ENCODE results near the gene MYH11. TPM values are rescaled to one million over a fixed set of nuclear protein-coding genes. Genes with fewer than 3 reads are reported as not detected.

MYH11 gene
- total RNA-seq, 2 donors from 2014 or later = 0.09 to 0.29 TPM

DNA sequence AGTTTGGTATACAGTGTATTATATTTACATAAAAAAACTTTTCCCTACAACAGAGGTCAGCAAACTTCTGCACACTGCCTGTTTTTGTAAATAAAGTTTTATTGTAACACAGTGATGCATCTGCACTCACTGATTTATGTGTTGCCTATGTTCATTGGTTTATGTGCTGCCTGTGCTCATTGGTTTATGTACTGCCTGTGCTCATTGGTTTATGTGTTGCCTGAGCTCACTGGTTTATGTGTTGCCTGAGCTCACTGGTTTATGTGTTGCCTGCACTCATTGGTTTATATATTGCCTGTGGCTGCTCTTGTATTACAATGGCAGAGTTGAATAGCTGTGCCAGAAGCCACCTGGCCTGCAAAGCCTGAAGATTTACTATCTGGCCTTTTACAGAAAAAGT, 81.6 kb downstream of the MYH11 start:
- H3K4me1 Mint-ChIP-seq = no peaks in the 10 kb centered on the region
- Histone ChIP-seq H3K4me1 (ENCODE audit: control insufficient read depth, insufficient read depth, low read length) (no peaks in the 10 kb centered on the region), H3K4me3 (ENCODE audit: low read length) (no peak overlapping the region), H3K36me3 (ENCODE audit: control insufficient read depth, insufficient read depth, low read length) (no peaks in the 10 kb centered on the region), H3K27me3 (ENCODE audit: control insufficient read depth, insufficient read depth, low read length, poor library complexity, severe bottlenecking) (peaks cover 62% of the 10 kb centered on the region), H3K9ac (ENCODE audit: extremely low read depth, low read length, poor library complexity, severe bottlenecking) (no peak overlapping the region), H3K9me3 (ENCODE audit: control insufficient read depth, low read length) (no peaks in the 10 kb centered on the region), H3K27ac (ENCODE audit: low read depth, low read length) (no peak overlapping the region)
- H3K27me3 Mint-ChIP-seq (ENCODE audit: insufficient read depth) = peaks cover 56% of the 10 kb centered on the region
- H3K9me3 Mint-ChIP-seq = no peaks in the 10 kb centered on the region
- H3K36me3 Mint-ChIP-seq (ENCODE audit: low read depth) = no peaks in the 10 kb centered on the region
- DNase-seq = no peak
- TF ChIP-seq, protein P1, sequence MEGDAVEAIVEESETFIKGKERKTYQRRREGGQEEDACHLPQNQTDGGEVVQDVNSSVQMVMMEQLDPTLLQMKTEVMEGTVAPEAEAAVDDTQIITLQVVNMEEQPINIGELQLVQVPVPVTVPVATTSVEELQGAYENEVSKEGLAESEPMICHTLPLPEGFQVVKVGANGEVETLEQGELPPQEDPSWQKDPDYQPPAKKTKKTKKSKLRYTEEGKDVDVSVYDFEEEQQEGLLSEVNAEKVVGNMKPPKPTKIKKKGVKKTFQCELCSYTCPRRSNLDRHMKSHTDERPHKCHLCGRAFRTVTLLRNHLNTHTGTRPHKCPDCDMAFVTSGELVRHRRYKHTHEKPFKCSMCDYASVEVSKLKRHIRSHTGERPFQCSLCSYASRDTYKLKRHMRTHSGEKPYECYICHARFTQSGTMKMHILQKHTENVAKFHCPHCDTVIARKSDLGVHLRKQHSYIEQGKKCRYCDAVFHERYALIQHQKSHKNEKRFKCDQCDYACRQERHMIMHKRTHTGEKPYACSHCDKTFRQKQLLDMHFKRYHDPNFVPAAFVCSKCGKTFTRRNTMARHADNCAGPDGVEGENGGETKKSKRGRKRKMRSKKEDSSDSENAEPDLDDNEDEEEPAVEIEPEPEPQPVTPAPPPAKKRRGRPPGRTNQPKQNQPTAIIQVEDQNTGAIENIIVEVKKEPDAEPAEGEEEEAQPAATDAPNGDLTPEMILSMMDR (conservative IDR thresholded peaks at IDR 0.05) = no peak
- H3K4me3 Mint-ChIP-seq = no peak overlapping the region
- no peak overlapping the region for H3K27ac Mint-ChIP-seq

DNA sequence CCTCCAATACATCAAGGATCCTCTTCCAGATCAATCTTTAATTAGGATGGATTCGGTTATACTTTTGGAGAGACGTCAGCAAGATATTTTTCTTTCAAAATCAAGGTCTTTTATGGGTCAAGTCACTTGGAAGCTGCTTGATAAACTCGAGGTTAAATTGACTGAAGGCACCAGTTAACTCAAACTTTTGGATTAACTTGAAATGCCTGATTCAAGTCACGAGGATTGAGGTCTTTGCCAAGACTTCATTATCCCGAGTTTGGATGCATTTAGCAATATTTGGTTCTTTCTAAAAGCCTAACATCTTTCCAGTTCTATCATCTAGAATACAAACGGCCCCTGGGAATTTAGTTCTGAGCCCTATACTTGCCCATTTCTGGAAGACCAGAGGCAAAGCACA, 82.9 kb downstream of the MYH11 start:
- Histone ChIP-seq H3K27me3 (ENCODE audit: control insufficient read depth, insufficient read depth, low read length, poor library complexity, severe bottlenecking) (peaks cover 50% of the 10 kb centered on the region), H3K36me3 (ENCODE audit: control insufficient read depth, insufficient read depth, low read length) (no peaks in the 10 kb centered on the region), H3K27ac (ENCODE audit: low read depth, low read length) (no peak overlapping the region), H3K9me3 (ENCODE audit: control insufficient read depth, low read length) (no peaks in the 10 kb centered on the region), H3K4me3 (ENCODE audit: low read length) (no peak overlapping the region), H3K4me1 (ENCODE audit: control insufficient read depth, insufficient read depth, low read length) (no peaks in the 10 kb centered on the region), H3K9ac (ENCODE audit: extremely low read depth, low read length, poor library complexity, severe bottlenecking) (no peak overlapping the region)
- H3K36me3 Mint-ChIP-seq (ENCODE audit: low read depth) = no peaks in the 10 kb centered on the region
- no peaks in the 10 kb centered on the region for H3K9me3 Mint-ChIP-seq
- H3K4me3 Mint-ChIP-seq = no peak overlapping the region
- WGBS, 2 experiments (ENCODE audit: insufficient coverage in 1 of 2, insufficient read length in 1 of 2) = 81 to 87% methylated on average over 6 of the region's 6 CpGs
- H3K27ac Mint-ChIP-seq = no peak overlapping the region
- peaks cover 46% of the 10 kb centered on the region for H3K27me3 Mint-ChIP-seq (ENCODE audit: insufficient read depth)
- TF ChIP-seq, protein P1 (conservative IDR thresholded peaks at IDR 0.05) = no peak
- H3K4me1 Mint-ChIP-seq = no peaks in the 10 kb centered on the region
- no peak for DNase-seq

- no peak overlapping the region for H3K4me3 ChIP-seq (ENCODE audit: low read length)
- peaks cover 41% of the 10 kb centered on the region for H3K27me3 ChIP-seq (ENCODE audit: control insufficient read depth, insufficient read depth, low read length, poor library complexity, severe bottlenecking)
- H3K36me3 Mint-ChIP-seq (ENCODE audit: low read depth) = no peaks in the 10 kb centered on the region
- H3K4me1 ChIP-seq (ENCODE audit: control insufficient read depth, insufficient read depth, low read length) = no peaks in the 10 kb centered on the region
- TF ChIP-seq, protein P1 (conservative IDR thresholded peaks at IDR 0.05) = no peak
- WGBS, 2 experiments (ENCODE audit: insufficient coverage in 1 of 2, insufficient read length in 1 of 2) = 81 to 97% methylated on average over 5 to 10 of the region's 11 CpGs
- H3K36me3 ChIP-seq (ENCODE audit: control insufficient read depth, insufficient read depth, low read length) = no peaks in the 10 kb centered on the region
- H3K9me3 ChIP-seq (ENCODE audit: control insufficient read depth, low read length) = no peaks in the 10 kb centered on the region
- H3K27me3 Mint-ChIP-seq (ENCODE audit: insufficient read depth) = peaks cover 36% of the 10 kb centered on the region
- no peaks in the 10 kb centered on the region for H3K4me1 Mint-ChIP-seq
- no peak overlapping the region for H3K9ac ChIP-seq (ENCODE audit: extremely low read depth, low read length, poor library complexity, severe bottlenecking)
- H3K27ac ChIP-seq (ENCODE audit: low read depth, low read length) = no peak overlapping the region
- H3K27ac Mint-ChIP-seq = no peak overlapping the region
- no peak for DNase-seq
- no peak overlapping the region for H3K4me3 Mint-ChIP-seq
- H3K9me3 Mint-ChIP-seq = no peaks in the 10 kb centered on the region
Measured at GRCh38 chr16:15772579-15773293, 84.1 kb downstream of the MYH11 start.
